Vagina (tissue), 2 donors: Measurements from ENCODE around the gene NUDT4B.
"Not testable (repeated sequence)": the region's sequence is repeated elsewhere in the genome, so short reads cannot be mapped to it uniquely, and the experiment has no call there.

ENCODE experiments used
- POLR2A ChIP-seq, 2 donors: fragments of 450-650 bp; IDR thresholded peaks; one replicate each; pipeline ENCODE4 v1.6.1; 2017; ENCODE audit warnings: antibody characterized with exemption in 2 of 2, mild to moderate bottlenecking in 2 of 2, moderate library complexity in 2 of 2
- POLR2AphosphoS5 ChIP-seq, 2 donors: sonication (generic); formaldehyde crosslinking; IDR thresholded peaks; one replicate each; pipeline ENCODE4 v1.9.0; 2017; ENCODE audit warnings: antibody characterized with exemption in 2 of 2, mild to moderate bottlenecking in 2 of 2, low read depth in 1 of 2; ENCODE audit not compliant: insufficient read depth in 1 of 2
- TF ChIP-seq, protein P1 (sequence below), 3 experiments: fragments of 450-650 bp in 2 of 3; fragments of 200-600 bp in 1 of 3; sonication (generic) in 1 of 3; IDR thresholded peaks; one replicate each; pipeline ENCODE4 v1.5.1; 2017 to 2019; ENCODE audit warnings: antibody characterized with exemption in 3 of 3, mild to moderate bottlenecking in 2 of 3, moderate library complexity in 2 of 3

DNA sequence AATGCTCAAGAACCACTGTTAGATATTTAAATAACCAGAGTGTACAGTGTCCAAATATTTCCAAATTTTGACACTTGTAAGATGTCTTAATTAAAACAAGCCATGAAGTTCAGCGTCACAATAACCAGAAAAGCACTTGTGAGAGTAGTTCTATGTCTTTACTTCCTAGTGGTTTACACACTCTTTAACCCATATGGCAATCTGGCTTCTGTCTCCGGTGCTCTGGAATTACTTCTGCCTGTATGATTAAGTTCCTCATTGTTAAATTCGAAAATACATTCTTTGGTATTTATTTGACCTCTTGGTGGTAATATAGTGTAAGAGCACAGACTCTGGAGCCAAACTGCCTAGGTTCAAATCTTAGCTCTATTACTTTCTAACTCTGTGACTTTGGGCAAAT lies 20.9 kb downstream of the NUDT4B start:
- TF ChIP-seq POLR2AphosphoS5 (IDR thresholded peaks at IDR 0.05; ENCODE audit: insufficient read depth in 1 of 2, low read depth in 1 of 2); POLR2A (IDR thresholded peaks at IDR 0.05): not testable (repeated sequence)
- TF ChIP-seq, protein P1, sequence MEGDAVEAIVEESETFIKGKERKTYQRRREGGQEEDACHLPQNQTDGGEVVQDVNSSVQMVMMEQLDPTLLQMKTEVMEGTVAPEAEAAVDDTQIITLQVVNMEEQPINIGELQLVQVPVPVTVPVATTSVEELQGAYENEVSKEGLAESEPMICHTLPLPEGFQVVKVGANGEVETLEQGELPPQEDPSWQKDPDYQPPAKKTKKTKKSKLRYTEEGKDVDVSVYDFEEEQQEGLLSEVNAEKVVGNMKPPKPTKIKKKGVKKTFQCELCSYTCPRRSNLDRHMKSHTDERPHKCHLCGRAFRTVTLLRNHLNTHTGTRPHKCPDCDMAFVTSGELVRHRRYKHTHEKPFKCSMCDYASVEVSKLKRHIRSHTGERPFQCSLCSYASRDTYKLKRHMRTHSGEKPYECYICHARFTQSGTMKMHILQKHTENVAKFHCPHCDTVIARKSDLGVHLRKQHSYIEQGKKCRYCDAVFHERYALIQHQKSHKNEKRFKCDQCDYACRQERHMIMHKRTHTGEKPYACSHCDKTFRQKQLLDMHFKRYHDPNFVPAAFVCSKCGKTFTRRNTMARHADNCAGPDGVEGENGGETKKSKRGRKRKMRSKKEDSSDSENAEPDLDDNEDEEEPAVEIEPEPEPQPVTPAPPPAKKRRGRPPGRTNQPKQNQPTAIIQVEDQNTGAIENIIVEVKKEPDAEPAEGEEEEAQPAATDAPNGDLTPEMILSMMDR (IDR thresholded peaks at IDR 0.05) = not testable (repeated sequence)
